ENCODE data around the gene CTDSPL. TPM values are rescaled to one million over a fixed set of nuclear protein-coding genes. Genes with fewer than 3 reads are reported as not detected.

Gene CTDSPL
- polyA plus RNA-seq, 1 experiment, result 40.4 TPM

GRCh38 chr3:37993820-37994638 is 132.3 kb downstream of the CTDSPL start:
- Histone ChIP-seq H3K9me3 (ENCODE audit: control insufficient read depth, insufficient read depth, low read length) (no peaks in the 10 kb centered on the region; the same call in 1 of the 2 replicates), H3K27me3 (ENCODE audit: control insufficient read depth, insufficient read depth, low read length) (peaks cover 4% of the 10 kb centered on the region), H3K27ac (ENCODE audit: low read depth, low read length) (peak overlapping the region; percentile 85), H3K4me3 (ENCODE audit: low read depth, low read length) (peak overlapping the region; percentile 67)
- TF ChIP-seq CTCF (IDR thresholded peaks at IDR 0.05; ENCODE audit: low read depth, low read length), result 0 out of 2 replicates have a peak, but pooled peaks have one; percentile 7
- ChIA-PET CTCF (no interaction called here), POLR2A (interaction anchor here (0.6 to 1.0 kb wide), 4 partner anchors 14 to 142 kb away, joined by 3 to 9 read pairs (median 4); no protein-coding TSS in a partner anchor)
- no peak for DNase-seq (ENCODE audit: low read depth, low spot score)

GRCh38 chr3:37994639-37994972 is 132.9 kb downstream of the CTDSPL start:
- peak overlapping the region; percentile 67 for H3K4me3 ChIP-seq (ENCODE audit: low read depth, low read length)
- H3K27ac ChIP-seq (ENCODE audit: low read depth, low read length), result no peak overlapping the region
- no peak for DNase-seq (ENCODE audit: low read depth, low spot score)
- no peak for TF ChIP-seq CTCF (IDR thresholded peaks at IDR 0.05; ENCODE audit: low read depth, low read length)
- ChIA-PET POLR2A (interaction anchor here (0.6 to 1.0 kb wide), 4 partner anchors 15 to 143 kb away, joined by 3 to 9 read pairs (median 4); no protein-coding TSS in a partner anchor), CTCF (no interaction called here)
- no peaks in the 10 kb centered on the region; the same call in 1 of the 2 replicates for H3K9me3 ChIP-seq (ENCODE audit: control insufficient read depth, insufficient read depth, low read length)
- H3K27me3 ChIP-seq (ENCODE audit: control insufficient read depth, insufficient read depth, low read length), result peaks cover 4% of the 10 kb centered on the region

- POLR2A ChIA-PET, result interaction anchor here (1.1 to 1.2 kb wide), 2 partner anchors 22 to 140 kb away, joined by 3 to 4 read pairs; no protein-coding TSS in a partner anchor
- Histone ChIP-seq H3K9me3 (ENCODE audit: control insufficient read depth, insufficient read depth, low read length) (no peaks in the 10 kb centered on the region; the same call in 1 of the 2 replicates), H3K4me3 (ENCODE audit: low read depth, low read length) (no peak overlapping the region), H3K27ac (ENCODE audit: low read depth, low read length) (no peak overlapping the region), H3K27me3 (ENCODE audit: control insufficient read depth, insufficient read depth, low read length) (peaks cover 4% of the 10 kb centered on the region)
- DNase-seq (ENCODE audit: low read depth, low spot score), result no peak
- TF ChIP-seq CTCF (IDR thresholded peaks at IDR 0.05; ENCODE audit: low read depth, low read length), result no peak
- CTCF ChIA-PET, result interaction anchor here (0.6 to 1.9 kb wide), 33 partner anchors 8 to 185 kb away, joined by 3 to 20 read pairs (median 4); no protein-coding TSS in a partner anchor
Observed at GRCh38 chr3:37995652-37996641, 134.3 kb downstream of the CTDSPL start.

GRCh38 chr3:37996785-37997301 is 135.2 kb downstream of the CTDSPL start:
- CTCF ChIA-PET, result interaction anchor here (0.6 to 1.9 kb wide), 34 partner anchors 8 to 186 kb away, joined by 3 to 20 read pairs (median 4); no protein-coding TSS in a partner anchor
- no peak overlapping the region for H3K4me3 ChIP-seq (ENCODE audit: low read depth, low read length)
- H3K27ac ChIP-seq (ENCODE audit: low read depth, low read length), result no peak overlapping the region
- H3K9me3 ChIP-seq (ENCODE audit: control insufficient read depth, insufficient read depth, low read length), result no peaks in the 10 kb centered on the region; the same call in 1 of the 2 replicates
- peak; percentile 55 for DNase-seq (ENCODE audit: low read depth, low spot score)
- peaks cover 1% of the 10 kb centered on the region for H3K27me3 ChIP-seq (ENCODE audit: control insufficient read depth, insufficient read depth, low read length)
- TF ChIP-seq CTCF (IDR thresholded peaks at IDR 0.05; ENCODE audit: low read depth, low read length), result peak; percentile 87
- POLR2A ChIA-PET, result interaction anchor here (1.1 to 1.2 kb wide), 2 partner anchors 23 to 141 kb away, joined by 3 to 4 read pairs; no protein-coding TSS in a partner anchor

Measured in AG04450 (cell line).